ENCODE measurements around the gene PDLIM5. TPM values are rescaled to one million over a fixed set of nuclear protein-coding genes. Genes with fewer than 3 reads are reported as not detected.

PDLIM5 gene
- total and polyA plus RNA-seq, 11 donors = 262 to 1,378 (median 1,035) TPM

DNA sequence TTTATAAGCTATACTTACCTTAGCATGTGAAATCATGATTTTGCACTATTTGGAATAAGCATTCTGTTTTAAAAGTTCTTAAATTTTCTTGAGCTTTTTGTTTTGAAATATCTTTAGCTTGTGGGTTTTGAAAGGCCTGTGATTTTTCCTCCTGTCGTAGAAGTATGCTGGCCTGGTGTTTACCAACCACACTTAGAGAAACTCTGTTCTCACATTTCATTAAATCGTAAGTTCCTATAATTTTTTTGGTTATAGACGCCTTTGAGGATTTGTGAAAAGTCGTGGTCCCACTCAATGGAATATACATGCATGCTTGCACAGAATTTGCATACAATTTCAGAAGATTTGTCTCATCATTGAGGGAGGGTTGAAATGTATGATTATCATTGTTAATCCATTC lies 63.6 kb downstream of the PDLIM5 start:
- TF ChIP-seq, protein P1, sequence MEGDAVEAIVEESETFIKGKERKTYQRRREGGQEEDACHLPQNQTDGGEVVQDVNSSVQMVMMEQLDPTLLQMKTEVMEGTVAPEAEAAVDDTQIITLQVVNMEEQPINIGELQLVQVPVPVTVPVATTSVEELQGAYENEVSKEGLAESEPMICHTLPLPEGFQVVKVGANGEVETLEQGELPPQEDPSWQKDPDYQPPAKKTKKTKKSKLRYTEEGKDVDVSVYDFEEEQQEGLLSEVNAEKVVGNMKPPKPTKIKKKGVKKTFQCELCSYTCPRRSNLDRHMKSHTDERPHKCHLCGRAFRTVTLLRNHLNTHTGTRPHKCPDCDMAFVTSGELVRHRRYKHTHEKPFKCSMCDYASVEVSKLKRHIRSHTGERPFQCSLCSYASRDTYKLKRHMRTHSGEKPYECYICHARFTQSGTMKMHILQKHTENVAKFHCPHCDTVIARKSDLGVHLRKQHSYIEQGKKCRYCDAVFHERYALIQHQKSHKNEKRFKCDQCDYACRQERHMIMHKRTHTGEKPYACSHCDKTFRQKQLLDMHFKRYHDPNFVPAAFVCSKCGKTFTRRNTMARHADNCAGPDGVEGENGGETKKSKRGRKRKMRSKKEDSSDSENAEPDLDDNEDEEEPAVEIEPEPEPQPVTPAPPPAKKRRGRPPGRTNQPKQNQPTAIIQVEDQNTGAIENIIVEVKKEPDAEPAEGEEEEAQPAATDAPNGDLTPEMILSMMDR (IDR thresholded peaks at IDR 0.05) = no peak
- TF ChIP-seq POLR2A (IDR thresholded peaks at IDR 0.05) = no peak
- no peak overlapping the region for H3K4me3 ChIP-seq
- H3K4me1 ChIP-seq = peaks cover 0 to 77% (median 46%) of the 10 kb centered on the region in 12 donors
- H3K36me3 ChIP-seq = peaks cover 0 to 10% (median 0%) of the 10 kb centered on the region in 9 donors
- no peak for DNase-seq
- intact Hi-C loops (cut with DNase I) = no loop called here
- WGBS, 4 donors = 57 to 78% (median 67%) methylated on average over 4 of the region's 4 CpGs
- no peak for ATAC-seq
- no peaks in the 10 kb centered on the region for H3K27me3 ChIP-seq
- H3K9me3 ChIP-seq = peaks cover 0 to 5% (median 0%) of the 10 kb centered on the region in 12 donors
- peak overlapping the region in 6 of 12 donors; percentile 20 to 66 (median 44) for H3K27ac ChIP-seq

DNA sequence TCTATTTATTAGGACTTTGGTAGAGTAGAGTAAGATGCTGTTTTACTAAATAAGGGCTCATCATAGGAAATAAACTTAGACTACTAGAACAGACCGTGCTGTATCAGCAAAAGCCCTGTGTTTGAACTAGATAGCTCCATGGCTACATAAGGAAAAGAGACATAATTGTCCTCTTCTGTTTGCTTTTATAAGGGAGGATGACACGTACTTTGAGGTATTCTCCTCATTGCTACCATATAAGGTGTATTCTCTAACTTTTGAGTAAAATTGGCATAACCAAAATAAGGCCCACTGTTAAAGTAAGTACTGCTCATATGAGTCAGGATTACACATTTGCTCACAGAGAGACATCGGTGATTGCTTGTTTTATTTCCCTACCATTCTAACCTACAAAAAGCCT lies 64.3 kb downstream of the PDLIM5 start:
- peak overlapping the region in 9 of 12 donors; percentile 2 to 66 (median 44) for H3K27ac ChIP-seq
- H3K27me3 ChIP-seq = no peaks in the 10 kb centered on the region
- DNase-seq (no peak), ATAC-seq (peak; percentile 10 to 49 (median 20))
- H3K9me3 ChIP-seq = peaks cover 0 to 5% (median 0%) of the 10 kb centered on the region in 12 donors
- WGBS, 4 donors = 45 to 65% (median 61%) methylated on average over 3 of the region's 3 CpGs
- TF ChIP-seq, protein P1 (IDR thresholded peaks at IDR 0.05) = no peak
- TF ChIP-seq POLR2A (IDR thresholded peaks at IDR 0.05) = no peak
- H3K4me3 ChIP-seq = no peak overlapping the region
- H3K4me1 ChIP-seq = peaks cover 0 to 77% (median 47%) of the 10 kb centered on the region in 12 donors
- peaks cover 0 to 11% (median 0%) of the 10 kb centered on the region in 9 donors for H3K36me3 ChIP-seq
- intact Hi-C loops (cut with DNase I) = no loop called here

DNA sequence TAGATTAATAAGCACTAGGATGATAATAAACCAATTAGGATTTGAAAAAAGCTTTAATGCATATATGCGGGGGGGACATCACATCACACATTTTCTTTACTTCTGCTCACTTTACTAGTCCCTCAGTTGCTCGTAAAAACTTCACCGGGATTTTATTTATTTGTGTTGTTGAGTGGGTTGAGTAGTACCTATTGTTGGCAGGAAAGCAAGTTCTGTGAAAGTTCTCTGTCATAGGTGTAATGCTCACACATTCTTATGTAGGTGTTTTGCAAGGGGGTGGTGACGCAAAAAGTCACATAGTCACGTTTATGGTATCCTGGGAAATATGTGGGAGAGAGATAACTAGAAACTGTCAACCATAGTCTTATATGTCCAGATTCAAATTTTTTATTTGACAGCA lies 65.3 kb downstream of the PDLIM5 start:
- TF ChIP-seq, protein P1 (IDR thresholded peaks at IDR 0.05) = no peak
- TF ChIP-seq POLR2A (IDR thresholded peaks at IDR 0.05) = no peak
- DNase-seq = no peak
- H3K27me3 ChIP-seq = no peaks in the 10 kb centered on the region
- peaks cover 0 to 84% (median 56%) of the 10 kb centered on the region in 12 donors for H3K4me1 ChIP-seq
- 58 to 71% (median 67%) methylated on average over 5 of the region's 5 CpGs for WGBS, 4 donors
- H3K4me3 ChIP-seq = no peak overlapping the region
- peak overlapping the region in 8 of 12 donors; percentile 5 to 66 (median 49) for H3K27ac ChIP-seq
- intact Hi-C loops (cut with DNase I) = no loop called here
- peaks cover 0 to 11% (median 0%) of the 10 kb centered on the region in 9 donors for H3K36me3 ChIP-seq
- peak in 1 of 4 donors; percentile 12 for ATAC-seq
- peaks cover 0 to 5% (median 0%) of the 10 kb centered on the region in 12 donors for H3K9me3 ChIP-seq

DNA sequence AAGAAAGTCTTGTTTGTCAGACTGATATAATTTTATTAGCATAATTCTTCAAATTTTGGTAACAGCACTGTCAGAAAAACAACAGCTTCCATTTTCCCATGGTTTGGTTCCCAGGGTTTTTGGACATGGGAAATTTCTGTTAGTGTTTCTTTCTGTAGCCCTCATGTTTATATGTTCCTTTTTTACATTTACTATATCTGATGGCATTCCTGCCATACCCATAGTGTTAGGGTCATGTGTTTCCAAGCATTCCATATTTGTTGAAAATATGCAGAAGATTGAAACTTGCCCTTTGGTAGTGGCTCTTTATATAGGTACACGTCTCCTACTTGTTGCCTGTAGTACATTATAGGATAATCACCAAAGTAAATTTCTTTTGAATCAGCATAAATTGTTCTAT lies 65.8 kb downstream of the PDLIM5 start:
- TF ChIP-seq POLR2A (IDR thresholded peaks at IDR 0.05) = no peak
- TF ChIP-seq, protein P1 (IDR thresholded peaks at IDR 0.05) = no peak
- H3K36me3 ChIP-seq = peaks cover 0 to 11% (median 0%) of the 10 kb centered on the region in 9 donors
- no peak for ATAC-seq
- no peak for DNase-seq
- intact Hi-C loops (cut with DNase I) = no loop called here
- peak overlapping the region in 8 of 12 donors; percentile 5 to 66 (median 49) for H3K27ac ChIP-seq
- no peak overlapping the region for H3K4me3 ChIP-seq
- H3K9me3 ChIP-seq = peaks cover 0 to 5% (median 0%) of the 10 kb centered on the region in 12 donors
- WGBS, 4 donors = 51 to 61% (median 55%) methylated on average over 1 of the region's 1 CpG
- H3K4me1 ChIP-seq = peaks cover 0 to 89% (median 61%) of the 10 kb centered on the region in 12 donors
- no peaks in the 10 kb centered on the region for H3K27me3 ChIP-seq
